ENCODE measurements around the gene NSMF.

- TF ChIP-seq CTCF (IDR thresholded peaks at IDR 0.05) (no peak), ZFX (IDR thresholded peaks at IDR 0.05; ENCODE audit: borderline replicate concordance) (no peak)
These were observed 29.2 kb upstream of the NSMF start for GRCh38 chr9:137488327-137488653.

Data from 22Rv1 (cell line).